GM10847 (cell line): ENCODE data around the gene MARCHF9.

Experiments
- POLR2A ChIP-seq: IDR thresholded peaks from 2 replicates; pipeline ENCODE4 v1.6.1; 2011; ENCODE audit not compliant: insufficient read length; ENCODE audit errors: extremely low read depth

Gene MARCHF9, protein sequence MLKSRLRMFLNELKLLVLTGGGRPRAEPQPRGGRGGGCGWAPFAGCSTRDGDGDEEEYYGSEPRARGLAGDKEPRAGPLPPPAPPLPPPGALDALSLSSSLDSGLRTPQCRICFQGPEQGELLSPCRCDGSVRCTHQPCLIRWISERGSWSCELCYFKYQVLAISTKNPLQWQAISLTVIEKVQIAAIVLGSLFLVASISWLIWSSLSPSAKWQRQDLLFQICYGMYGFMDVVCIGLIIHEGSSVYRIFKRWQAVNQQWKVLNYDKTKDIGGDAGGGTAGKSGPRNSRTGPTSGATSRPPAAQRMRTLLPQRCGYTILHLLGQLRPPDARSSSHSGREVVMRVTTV

GRCh38 chr12:57754411-57755193 is at the start of gene MARCHF9:
MARCHF9 (plus strand) TSS chr12:57755103; CDS start chr12:57755529, 426 bp downstream.
- no peak for TF ChIP-seq POLR2A

DNA sequence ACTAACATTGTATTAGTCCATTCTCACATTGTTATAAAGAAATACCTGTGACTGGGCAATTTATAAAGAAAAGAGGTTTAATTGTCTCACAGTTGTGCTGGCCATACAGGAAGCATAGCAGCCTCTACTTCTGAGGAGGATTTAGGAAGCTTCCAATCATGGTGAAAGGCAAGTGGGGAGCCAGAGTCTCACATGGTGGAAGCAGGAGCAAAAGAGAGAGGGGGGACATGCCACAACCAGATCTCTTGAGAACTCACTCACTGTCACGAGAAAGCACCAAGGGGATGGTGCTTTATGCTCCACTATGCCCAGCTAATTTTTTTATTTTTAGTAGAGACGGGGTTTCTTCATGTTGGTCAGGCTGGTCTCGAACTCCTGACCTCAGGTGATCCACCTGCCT is 47.7 kb upstream of the MARCHF9 start:
- TF ChIP-seq POLR2A, result no peak

DNA sequence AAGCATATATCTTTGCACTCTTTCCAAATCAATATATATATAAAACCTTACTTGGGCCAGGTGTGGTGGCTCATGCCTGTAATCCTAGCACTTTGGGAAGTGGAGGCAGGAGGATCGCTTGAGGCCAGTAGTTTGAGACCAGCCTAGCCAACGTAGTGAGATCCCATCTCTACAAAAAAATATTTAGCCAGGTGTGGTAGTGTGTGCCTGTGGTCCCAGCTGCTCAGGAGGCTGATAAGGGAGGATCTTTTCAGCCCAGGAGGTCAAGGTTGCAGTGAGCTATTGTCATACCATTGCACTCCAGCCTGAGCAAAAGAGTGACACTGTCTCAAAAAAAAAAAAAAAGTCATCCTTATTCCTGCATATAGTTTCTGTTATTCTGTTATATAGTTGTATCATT is 46.6 kb upstream of the MARCHF9 start:
- TF ChIP-seq POLR2A, result no peak

DNA sequence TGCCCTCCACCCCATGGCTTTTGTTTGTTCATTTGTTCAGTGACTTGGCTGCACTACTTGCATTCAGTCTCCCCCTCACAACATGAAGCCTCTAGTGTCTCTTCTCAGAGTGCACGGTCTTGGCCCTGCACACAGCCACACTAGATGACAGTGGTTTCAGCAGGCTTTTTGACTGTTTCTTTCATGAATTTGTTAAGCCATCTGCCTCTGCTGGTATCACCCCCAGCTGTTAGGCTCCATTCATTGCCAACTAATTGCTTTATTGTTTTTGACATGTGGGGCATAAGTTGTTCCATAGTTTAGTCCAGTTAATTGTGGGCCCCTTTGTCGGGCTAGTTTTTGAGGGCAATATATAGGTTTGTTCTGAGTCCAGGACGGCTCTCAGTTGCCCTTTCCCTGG is 42.2 kb upstream of the MARCHF9 start:
- no peak for TF ChIP-seq POLR2A

DNA sequence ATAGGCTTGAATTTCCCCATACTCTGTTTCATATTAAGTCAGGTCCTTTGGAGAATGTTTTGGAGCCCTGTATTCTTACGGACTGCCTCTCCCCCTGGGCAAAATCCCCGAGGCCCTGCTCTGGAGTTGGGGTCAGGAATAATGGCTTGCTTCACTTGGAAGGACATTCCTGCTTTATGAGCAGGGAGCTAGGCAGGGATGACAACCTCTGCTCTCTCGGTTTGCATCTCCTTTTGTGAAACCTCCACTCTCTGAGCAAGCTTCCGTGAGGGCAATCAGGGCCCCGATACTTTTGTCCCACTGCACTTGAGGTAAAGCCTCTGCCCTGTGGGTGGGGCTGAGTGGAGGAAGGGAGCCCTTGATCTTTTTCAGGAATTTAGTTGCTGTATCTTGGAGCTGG is 41.7 kb upstream of the MARCHF9 start:
- TF ChIP-seq POLR2A, result no peak

GRCh38 chr12:57715786-57716185 is 39.1 kb upstream of the MARCHF9 start:
- TF ChIP-seq POLR2A, result no peak

DNA sequence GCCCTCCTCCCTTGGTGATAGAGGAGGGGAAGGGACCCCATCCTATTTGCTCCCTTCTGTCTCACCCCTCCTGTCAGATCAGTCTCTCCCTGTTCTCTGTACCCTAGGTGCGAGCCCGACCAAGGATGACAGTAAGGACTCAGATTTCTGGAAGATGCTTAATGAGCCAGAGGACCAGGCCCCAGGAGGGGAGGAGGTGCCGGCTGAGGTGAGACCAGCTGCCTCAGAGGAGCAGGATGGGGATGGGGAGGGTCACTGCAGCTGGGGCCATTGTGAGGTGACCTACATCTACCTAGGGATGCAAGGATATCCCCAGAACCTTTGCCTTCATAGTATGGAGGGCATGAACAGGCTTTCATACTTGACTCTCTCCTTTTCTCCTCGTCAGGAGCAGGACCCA is 38.6 kb upstream of the MARCHF9 start:
- no peak for TF ChIP-seq POLR2A

- no peak for TF ChIP-seq POLR2A
Observed at GRCh38 chr12:57717131-57717530, 37.8 kb upstream of the MARCHF9 start.

DNA sequence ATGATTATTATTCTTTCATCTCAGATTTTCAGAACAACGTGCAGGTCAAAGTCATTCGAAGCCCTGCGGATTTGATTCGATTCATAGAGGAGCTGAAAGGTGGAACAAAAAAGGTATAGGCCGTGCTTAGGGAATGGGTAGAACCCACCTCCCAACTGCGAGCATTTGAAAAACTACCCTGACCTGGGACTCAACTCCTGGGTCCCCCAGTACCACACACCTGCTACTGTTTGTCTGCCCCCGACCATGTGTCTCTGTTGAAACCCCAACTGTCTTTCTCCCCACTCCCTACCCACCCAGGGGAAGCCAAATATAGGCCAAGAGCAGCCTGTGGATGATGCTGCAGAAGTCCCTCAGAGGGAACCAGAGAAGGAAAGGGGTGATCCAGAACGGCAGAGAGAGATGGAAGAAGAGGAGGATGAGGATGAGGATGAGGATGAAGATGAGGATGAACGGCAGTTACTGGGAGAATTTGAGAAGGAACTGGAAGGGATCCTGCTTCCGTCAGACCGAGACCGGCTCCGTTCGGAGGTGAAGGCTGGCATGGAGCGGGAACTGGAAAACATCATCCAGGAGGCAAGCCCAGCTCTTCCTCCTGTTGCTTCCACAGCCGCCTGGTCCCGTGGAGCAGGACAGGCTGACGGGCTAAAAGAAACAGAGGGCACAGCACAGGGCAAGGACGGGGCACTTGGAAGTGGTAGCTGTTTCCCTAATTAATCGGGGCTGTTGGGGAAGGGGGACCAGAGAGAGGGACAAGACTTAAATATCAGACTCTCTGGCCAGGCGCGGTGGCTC is 36.9 kb upstream of the MARCHF9 start:
- TF ChIP-seq POLR2A, result no peak

- TF ChIP-seq POLR2A, result no peak
Observed at GRCh38 chr12:57718641-57719528, 36.0 kb upstream of the MARCHF9 start.

DNA sequence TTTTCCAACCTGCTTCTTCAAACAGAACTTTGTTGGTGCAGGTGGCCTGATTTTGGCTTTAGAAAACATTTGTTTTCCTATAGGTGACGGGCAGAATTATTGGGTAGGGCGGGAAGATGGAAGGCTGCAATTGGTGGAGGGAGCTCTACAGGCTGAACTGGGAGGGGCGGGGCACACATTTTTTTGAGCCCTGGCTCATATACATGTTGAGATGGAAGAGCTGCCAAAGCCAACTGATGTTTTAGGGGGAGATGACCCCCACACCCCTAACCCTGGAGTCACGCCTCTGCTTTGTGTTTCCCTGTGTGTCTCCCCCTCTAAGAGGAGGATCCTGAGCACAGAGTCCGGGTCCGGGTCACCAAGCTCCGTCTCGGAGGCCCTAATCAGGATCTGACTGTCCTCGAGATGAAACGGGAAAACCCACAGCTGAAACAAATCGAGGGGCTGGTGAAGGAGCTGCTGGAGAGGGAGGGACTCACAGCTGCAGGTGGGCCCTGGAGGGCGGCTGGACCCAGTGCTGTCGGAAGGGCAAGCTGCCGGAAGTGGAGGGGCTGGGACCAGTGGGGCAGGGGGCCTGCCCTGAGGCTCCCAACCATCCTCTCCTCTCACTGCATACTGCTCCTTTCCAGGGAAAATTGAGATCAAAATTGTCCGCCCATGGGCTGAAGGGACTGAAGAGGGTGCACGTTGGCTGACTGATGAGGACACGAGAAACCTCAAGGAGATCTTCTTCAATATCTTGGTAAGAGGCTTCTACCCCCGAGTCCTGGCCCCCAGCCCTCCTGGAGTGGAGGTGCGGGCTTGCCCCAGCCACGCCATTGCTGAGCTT is 34.9 kb upstream of the MARCHF9 start:
- no peak for TF ChIP-seq POLR2A

DNA sequence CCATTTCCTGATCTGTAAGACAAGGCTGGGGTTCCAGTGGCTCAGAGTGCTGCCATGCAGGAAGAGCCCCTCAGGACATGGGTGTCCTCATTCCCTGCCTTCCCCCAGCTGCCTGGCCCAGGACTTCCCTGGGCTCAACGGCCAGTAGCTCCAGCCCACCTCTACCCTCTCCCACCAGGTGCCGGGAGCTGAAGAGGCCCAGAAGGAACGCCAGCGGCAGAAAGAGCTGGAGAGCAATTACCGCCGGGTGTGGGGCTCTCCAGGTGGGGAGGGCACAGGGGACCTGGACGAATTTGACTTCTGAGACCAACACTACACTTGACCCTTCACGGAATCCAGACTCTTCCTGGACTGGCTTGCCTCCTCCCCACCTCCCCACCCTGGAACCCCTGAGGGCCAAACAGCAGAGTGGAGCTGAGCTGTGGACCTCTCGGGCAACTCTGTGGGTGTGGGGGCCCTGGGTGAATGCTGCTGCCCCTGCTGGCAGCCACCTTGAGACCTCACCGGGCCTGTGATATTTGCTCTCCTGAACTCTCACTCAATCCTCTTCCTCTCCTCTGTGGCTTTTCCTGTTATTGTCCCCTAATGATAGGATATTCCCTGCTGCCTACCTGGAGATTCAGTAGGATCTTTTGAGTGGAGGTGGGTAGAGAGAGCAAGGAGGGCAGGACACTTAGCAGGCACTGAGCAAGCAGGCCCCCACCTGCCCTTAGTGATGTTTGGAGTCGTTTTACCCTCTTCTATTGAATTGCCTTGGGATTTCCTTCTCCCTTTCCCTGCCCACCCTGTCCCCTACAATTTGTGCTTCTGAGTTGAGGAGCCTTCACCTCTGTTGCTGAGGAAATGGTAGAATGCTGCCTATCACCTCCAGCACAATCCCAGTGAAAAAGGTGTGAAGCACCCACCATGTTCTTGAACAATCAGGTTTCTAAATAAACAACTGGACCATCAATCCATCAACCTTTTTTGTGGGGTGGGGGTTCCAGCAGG is 34.0 kb upstream of the MARCHF9 start:
- TF ChIP-seq POLR2A, result no peak
